ENCODE data around the gene CINP. TPM values are rescaled to one million over a fixed set of nuclear protein-coding genes. Genes with fewer than 3 reads are reported as not detected.

CINP gene
- total RNA-seq, 1 experiment from 2014 or later, result 36.6 TPM

DNA sequence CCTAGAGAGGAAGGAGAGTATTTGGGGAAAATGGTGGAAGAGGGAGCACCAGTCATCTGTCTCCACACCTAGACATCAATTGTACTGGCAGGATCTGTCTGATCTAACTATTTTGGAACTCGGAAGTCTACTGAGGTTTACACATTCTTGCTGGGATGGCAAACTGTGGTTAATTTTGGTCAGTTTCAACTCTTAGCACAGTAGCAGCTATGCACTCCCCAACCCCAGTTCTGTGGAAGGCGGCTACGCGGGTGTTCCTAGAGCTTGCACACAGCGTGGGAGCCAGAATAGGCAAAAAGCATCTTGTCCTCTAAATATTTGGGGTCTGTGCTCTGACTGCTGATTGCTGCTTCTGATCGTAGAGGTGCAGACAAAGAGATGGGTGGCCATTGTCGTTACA, 33.8 kb upstream of the CINP start:
- ChIA-PET POLR2A (interaction anchor here (0.7 kb wide), 1 partner anchor 134 kb away, joined by 3 read pairs; no protein-coding TSS in a partner anchor), CTCF (no interaction called here)
- BruUV-seq (replicated peaks), result no TSS peak
- no peaks in the 10 kb centered on the region for H3K4me1 Mint-ChIP-seq (ENCODE audit: insufficient read depth, unreplicated experiment)
- H3K4me3 Mint-ChIP-seq (ENCODE audit: unreplicated experiment), result no peak overlapping the region
- no peak for DNase-seq (ENCODE audit: unreplicated experiment)
- no peak for TF ChIP-seq CTCF (IDR thresholded peaks at IDR 0.05; ENCODE audit: unreplicated experiment)
- no peaks in the 10 kb centered on the region for H3K27me3 Mint-ChIP-seq (ENCODE audit: insufficient read depth, unreplicated experiment)
- no peak overlapping the region for H3K27ac Mint-ChIP-seq (ENCODE audit: low read depth, unreplicated experiment)
- H3K9me3 Mint-ChIP-seq (ENCODE audit: unreplicated experiment), result no peaks in the 10 kb centered on the region
- no peaks in the 10 kb centered on the region for H3K36me3 Mint-ChIP-seq (ENCODE audit: insufficient read depth, unreplicated experiment)
- intact Hi-C loops (cut with micrococcal nuclease), result no loop called here

DNA sequence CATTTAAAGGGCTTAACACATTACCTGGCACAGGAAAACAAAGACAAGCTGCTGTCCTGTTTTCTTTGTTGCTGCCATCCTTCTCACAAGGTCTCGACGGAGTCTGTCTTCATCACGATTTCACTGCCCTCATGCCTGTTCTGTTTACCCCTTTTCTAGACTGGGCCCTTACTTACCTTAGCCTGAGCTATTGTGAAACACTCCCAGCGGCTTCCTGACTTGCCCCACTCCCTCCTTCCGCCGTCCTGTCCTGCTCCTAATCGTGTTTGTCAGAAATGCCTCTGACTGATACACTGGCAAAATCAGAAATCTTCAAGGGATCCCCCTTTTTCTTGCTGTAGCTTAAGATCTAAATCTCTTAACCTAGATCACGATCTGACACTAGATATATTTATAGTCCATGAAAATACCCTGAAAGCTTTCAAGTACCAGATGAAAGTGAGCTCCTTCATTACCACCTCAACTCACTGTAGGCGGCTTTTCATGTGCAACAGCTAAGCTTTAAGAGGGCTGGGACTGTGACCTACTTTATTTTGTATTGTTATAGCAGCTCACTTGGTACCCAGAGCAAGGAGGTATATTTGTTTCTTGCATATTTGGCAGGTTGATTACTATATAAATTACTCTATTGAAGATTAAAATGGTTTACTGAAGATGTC, 32.2 kb upstream of the CINP start:
- no peak overlapping the region for H3K27ac Mint-ChIP-seq (ENCODE audit: low read depth, unreplicated experiment)
- DNase-seq (ENCODE audit: unreplicated experiment), result no peak
- no peaks in the 10 kb centered on the region for H3K4me1 Mint-ChIP-seq (ENCODE audit: insufficient read depth, unreplicated experiment)
- no TSS peak for BruUV-seq (replicated peaks)
- CTCF ChIA-PET, result no interaction called here
- H3K9me3 Mint-ChIP-seq (ENCODE audit: unreplicated experiment), result no peaks in the 10 kb centered on the region
- POLR2A ChIA-PET, result no interaction called here
- TF ChIP-seq CTCF (IDR thresholded peaks at IDR 0.05; ENCODE audit: unreplicated experiment), result no peak
- H3K36me3 Mint-ChIP-seq (ENCODE audit: insufficient read depth, unreplicated experiment), result no peaks in the 10 kb centered on the region
- intact Hi-C loops (cut with micrococcal nuclease), result no loop called here
- H3K4me3 Mint-ChIP-seq (ENCODE audit: unreplicated experiment), result no peak overlapping the region
- no peaks in the 10 kb centered on the region for H3K27me3 Mint-ChIP-seq (ENCODE audit: insufficient read depth, unreplicated experiment)

- intact Hi-C loops (cut with micrococcal nuclease), result no loop called here
- CTCF ChIA-PET, result interaction anchor here (0.7 to 1.2 kb wide), 2 partner anchors 11 to 46 kb away, joined by 3 to 6 read pairs; no protein-coding TSS in a partner anchor
- DNase-seq (ENCODE audit: unreplicated experiment), result no peak
Observed at GRCh38 chr14:102392506-102392905, 29.8 kb upstream of the CINP start.

More at GRCh38 chr14:102392506-102392905, 29.8 kb upstream of the CINP start:
- Mint-ChIP-seq H3K27me3 (ENCODE audit: insufficient read depth, unreplicated experiment) (no peaks in the 10 kb centered on the region), H3K9me3 (ENCODE audit: unreplicated experiment) (no peaks in the 10 kb centered on the region), H3K4me1 (ENCODE audit: insufficient read depth, unreplicated experiment) (no peaks in the 10 kb centered on the region), H3K27ac (ENCODE audit: low read depth, unreplicated experiment) (no peak overlapping the region), H3K4me3 (ENCODE audit: unreplicated experiment) (no peak overlapping the region), H3K36me3 (ENCODE audit: insufficient read depth, unreplicated experiment) (no peaks in the 10 kb centered on the region)
- BruUV-seq (replicated peaks), result no TSS peak
- TF ChIP-seq CTCF (IDR thresholded peaks at IDR 0.05; ENCODE audit: unreplicated experiment), result no peak
- POLR2A ChIA-PET, result interaction anchor here (1.0 kb wide), 1 partner anchor 12 kb away, joined by 3 read pairs; no protein-coding TSS in a partner anchor
